T-helper 17 cell (primary cell): ENCODE data around the gene SH3RF3. TPM values are rescaled to one million over a fixed set of nuclear protein-coding genes. Genes with fewer than 3 reads are reported as not detected.

ENCODE experiments used
- ATAC-seq: fragments of 150-1000 bp; cut with Tn5 transposase; 2 replicates; pipeline ENCODE4 v1.10.0; 2021; ENCODE audit warnings: mild to moderate bottlenecking, moderate library complexity
- DNase-seq, 3 donors: peaks; one replicate each; pipeline versions ENCODE4 v3.0.0 to v3.0.0-alpha.2; 2020 to 2021
- H3K9me3 ChIP-seq: one replicate; pipeline ENCODE4 v1.7.0; 2013; ENCODE audit warnings: low read length, mild to moderate bottlenecking; ENCODE audit not compliant: control insufficient read depth, poor library complexity, severe bottlenecking
- H3K27ac Mint-ChIP-seq: one replicate; pipeline ENCODE4 v1.8.0; 2022; ENCODE audit warnings: mild to moderate bottlenecking, moderate library complexity, mixed read lengths
- H3K27me3 Mint-ChIP-seq: one replicate; pipeline ENCODE4 v1.8.0; 2022; ENCODE audit warnings: mixed read lengths
- H3K36me3 Mint-ChIP-seq: one replicate; pipeline ENCODE4 v1.8.0; 2022; ENCODE audit warnings: low read depth, mixed read lengths
- H3K4me1 Mint-ChIP-seq: one replicate; pipeline ENCODE4 v1.8.0; 2022; ENCODE audit warnings: mild to moderate bottlenecking, mixed read lengths
- H3K4me3 Mint-ChIP-seq: one replicate; pipeline ENCODE4 v1.8.0; 2022; ENCODE audit warnings: mild to moderate bottlenecking, moderate library complexity, mixed read lengths
- total RNA-seq, 4 donors: library from RNA in 2 of 4; stranded (reverse) in 2 of 4; gene quantifications; one replicate each; pipeline ENCODE4 v1.2.3 and lab custom pipeline; 2022 to 2026

SH3RF3 gene
- total RNA-seq, 2 donors from 2014 or later: 0.16 to 0.27 TPM

DNA sequence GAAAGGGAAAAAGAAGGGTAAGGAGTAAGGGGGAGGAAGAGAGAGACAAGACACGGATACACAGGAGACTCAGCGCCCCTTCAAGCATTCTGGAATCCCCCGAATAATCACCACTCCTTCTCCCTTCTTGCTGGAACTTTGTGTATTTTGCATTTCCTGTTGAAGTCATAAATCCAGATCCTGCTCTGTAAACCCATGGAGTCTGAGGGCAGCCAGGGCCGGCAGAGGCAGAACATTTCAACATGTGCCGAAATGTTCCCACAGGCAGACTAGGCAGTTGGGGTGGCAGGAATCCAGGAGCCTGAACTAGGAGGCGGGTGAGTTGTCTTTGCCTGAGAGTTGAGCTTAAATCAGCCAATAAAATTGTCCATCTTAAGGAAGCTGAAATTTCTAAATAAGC, 193.1 kb downstream of the SH3RF3 start:
- Mint-ChIP-seq H3K27ac (no peak overlapping the region), H3K4me1 (peaks cover 12% of the 10 kb centered on the region), H3K36me3 (peaks cover 2% of the 10 kb centered on the region), H3K27me3 (peaks cover 44% of the 10 kb centered on the region), H3K4me3 (no peak overlapping the region)
- DNase-seq: no peak
- no peaks in the 10 kb centered on the region for H3K9me3 ChIP-seq
- no peak for ATAC-seq

DNA sequence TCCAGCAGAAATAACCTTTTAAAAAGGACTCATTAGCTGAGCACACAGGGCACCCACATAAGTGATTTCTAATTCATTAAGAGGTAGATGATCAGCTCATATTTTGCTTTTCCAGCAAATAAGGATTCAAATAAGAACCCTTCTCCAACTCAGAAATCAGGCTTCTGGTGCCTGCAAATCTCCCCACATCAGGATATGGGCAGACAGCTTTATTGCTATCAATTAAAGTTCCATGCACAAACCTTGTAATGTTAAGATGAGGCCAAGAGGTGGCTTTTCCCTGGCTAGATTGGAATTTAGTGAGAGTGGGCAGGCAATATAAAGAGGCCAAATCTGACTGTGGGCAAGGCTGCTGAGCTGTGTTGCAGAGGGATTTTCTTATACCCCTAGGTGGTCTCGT, 193.6 kb downstream of the SH3RF3 start:
- Mint-ChIP-seq H3K27ac (no peak overlapping the region), H3K27me3 (peaks cover 40% of the 10 kb centered on the region), H3K4me1 (peaks cover 12% of the 10 kb centered on the region), H3K4me3 (no peak overlapping the region), H3K36me3 (peaks cover 2% of the 10 kb centered on the region)
- DNase-seq (no peak), ATAC-seq (no peak)
- H3K9me3 ChIP-seq: no peaks in the 10 kb centered on the region

DNA sequence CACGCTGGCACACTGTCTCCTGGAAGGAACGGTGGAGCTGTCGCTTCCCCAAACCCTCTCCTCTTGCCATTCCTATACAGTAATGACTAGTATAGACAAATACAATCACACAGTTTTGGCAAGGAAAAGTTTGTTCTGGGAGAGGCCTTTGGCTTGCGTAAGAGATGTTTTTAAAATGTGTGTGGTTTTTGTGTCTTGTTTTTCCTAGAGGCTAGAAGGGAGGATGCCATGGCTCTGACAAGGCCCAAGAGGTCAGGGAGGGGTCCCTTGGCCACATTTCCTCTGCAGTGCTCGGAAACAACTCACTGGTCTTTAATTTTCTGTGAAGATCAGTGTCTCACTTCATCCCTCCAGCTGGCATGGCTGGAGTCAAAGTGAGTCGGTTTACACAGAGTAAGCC, 195.9 kb downstream of the SH3RF3 start:
- no peak overlapping the region for H3K4me3 Mint-ChIP-seq
- ATAC-seq (no peak), DNase-seq (no peak)
- no peaks in the 10 kb centered on the region for H3K9me3 ChIP-seq
- H3K36me3 Mint-ChIP-seq: peaks cover 2% of the 10 kb centered on the region
- no peak overlapping the region for H3K27ac Mint-ChIP-seq
- H3K27me3 Mint-ChIP-seq: peaks cover 25% of the 10 kb centered on the region
- peaks cover 6% of the 10 kb centered on the region for H3K4me1 Mint-ChIP-seq

DNA sequence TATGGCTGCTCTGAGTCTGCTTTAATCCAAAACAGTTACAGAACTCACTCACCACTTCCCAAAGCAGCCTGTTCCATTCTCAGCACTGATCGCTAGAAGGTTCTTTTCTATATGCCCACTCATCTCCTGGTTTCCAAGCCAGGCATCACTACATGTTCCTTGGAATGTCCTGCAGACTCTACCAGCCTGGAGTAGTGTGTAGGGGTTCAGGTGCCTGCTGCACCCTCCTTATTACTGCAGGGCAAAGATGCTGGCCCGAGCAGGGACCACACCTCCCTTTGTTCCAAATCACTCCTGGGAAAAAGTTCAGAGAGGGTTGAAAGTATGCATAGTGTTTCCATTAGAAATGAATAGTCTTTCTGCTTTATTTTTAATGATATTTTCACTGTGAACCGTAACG, 196.6 kb downstream of the SH3RF3 start:
- no peak overlapping the region for H3K4me3 Mint-ChIP-seq
- no peaks in the 10 kb centered on the region for H3K9me3 ChIP-seq
- H3K4me1 Mint-ChIP-seq: peaks cover 3% of the 10 kb centered on the region
- ATAC-seq: no peak
- DNase-seq: no peak
- peaks cover 22% of the 10 kb centered on the region for H3K27me3 Mint-ChIP-seq
- no peak overlapping the region for H3K27ac Mint-ChIP-seq
- peaks cover 2% of the 10 kb centered on the region for H3K36me3 Mint-ChIP-seq

DNA sequence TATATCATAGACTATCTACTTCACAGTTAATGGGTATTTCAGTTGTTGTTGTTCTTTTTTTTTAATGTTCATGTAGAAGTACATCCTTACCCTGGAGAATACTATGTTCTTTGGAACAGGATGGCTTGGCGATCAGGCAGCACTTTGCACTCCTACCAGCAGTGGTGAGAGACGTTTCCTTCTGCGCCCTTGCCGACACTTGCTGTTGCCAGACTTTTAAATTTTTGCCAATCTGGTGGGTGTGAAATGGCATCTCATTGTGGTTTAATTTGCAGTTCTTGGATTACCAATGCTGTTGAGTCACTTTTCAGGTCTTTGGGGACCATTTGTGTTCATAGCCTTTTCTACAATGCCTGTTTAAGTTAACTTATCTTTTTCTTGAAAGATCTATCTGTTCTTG, 197.3 kb downstream of the SH3RF3 start:
- no peak for ATAC-seq
- H3K9me3 ChIP-seq: no peaks in the 10 kb centered on the region
- H3K36me3 Mint-ChIP-seq: peaks cover 2% of the 10 kb centered on the region
- peaks cover 3% of the 10 kb centered on the region for H3K4me1 Mint-ChIP-seq
- H3K4me3 Mint-ChIP-seq: no peak overlapping the region
- no peak for DNase-seq
- peaks cover 23% of the 10 kb centered on the region for H3K27me3 Mint-ChIP-seq
- H3K27ac Mint-ChIP-seq: no peak overlapping the region

DNA sequence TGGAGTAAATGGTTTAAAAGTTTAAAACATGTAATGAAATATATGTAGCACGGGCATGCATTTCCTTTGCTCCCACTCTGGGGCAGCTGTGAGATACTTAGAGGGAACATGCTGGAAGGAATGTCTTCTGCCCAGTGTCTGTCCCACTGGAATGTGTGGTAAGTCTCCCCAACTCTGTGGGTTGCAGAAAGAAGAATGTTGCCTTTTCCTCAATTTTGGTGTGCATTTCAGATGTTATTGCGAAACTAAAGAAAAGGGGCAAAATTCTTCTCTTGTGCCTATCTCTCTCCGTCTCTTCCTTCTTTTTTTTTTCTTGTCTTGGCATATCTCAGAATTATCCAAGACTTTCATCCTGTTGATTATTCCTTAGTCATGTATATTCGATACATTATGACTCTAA, 201.1 kb downstream of the SH3RF3 start:
- Mint-ChIP-seq H3K4me3 (no peak overlapping the region), H3K4me1 (peaks cover 11% of the 10 kb centered on the region), H3K27ac (no peak overlapping the region), H3K36me3 (peaks cover 2% of the 10 kb centered on the region), H3K27me3 (peaks cover 26% of the 10 kb centered on the region)
- H3K9me3 ChIP-seq: no peaks in the 10 kb centered on the region
- DNase-seq: no peak
- ATAC-seq: no peak

DNA sequence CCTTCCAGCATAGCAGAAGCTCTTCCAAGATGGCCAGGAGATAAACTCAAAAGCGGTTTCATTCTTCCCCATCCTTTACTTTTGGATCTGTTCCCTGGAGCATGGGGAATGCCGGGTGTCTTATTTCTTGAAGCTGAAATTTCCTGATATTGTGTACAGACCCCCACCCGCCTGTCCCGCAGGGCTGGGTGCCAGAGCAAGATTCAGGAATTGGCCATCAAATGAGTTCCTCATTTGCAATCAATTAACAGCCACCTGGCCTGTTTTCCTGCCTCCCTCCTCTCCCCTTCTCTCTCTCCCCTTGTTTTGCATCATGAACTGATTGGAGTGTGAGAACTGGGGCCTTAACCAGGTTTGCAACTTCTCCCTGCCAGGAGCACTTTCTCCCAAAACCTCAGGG, 202.1 kb downstream of the SH3RF3 start:
- H3K9me3 ChIP-seq: no peaks in the 10 kb centered on the region
- ATAC-seq: no peak
- no peak overlapping the region for H3K4me3 Mint-ChIP-seq
- H3K27ac Mint-ChIP-seq: no peak overlapping the region
- peaks cover 33% of the 10 kb centered on the region for H3K27me3 Mint-ChIP-seq
- no peak for DNase-seq
- H3K36me3 Mint-ChIP-seq: peaks cover 2% of the 10 kb centered on the region
- peaks cover 19% of the 10 kb centered on the region for H3K4me1 Mint-ChIP-seq

DNA sequence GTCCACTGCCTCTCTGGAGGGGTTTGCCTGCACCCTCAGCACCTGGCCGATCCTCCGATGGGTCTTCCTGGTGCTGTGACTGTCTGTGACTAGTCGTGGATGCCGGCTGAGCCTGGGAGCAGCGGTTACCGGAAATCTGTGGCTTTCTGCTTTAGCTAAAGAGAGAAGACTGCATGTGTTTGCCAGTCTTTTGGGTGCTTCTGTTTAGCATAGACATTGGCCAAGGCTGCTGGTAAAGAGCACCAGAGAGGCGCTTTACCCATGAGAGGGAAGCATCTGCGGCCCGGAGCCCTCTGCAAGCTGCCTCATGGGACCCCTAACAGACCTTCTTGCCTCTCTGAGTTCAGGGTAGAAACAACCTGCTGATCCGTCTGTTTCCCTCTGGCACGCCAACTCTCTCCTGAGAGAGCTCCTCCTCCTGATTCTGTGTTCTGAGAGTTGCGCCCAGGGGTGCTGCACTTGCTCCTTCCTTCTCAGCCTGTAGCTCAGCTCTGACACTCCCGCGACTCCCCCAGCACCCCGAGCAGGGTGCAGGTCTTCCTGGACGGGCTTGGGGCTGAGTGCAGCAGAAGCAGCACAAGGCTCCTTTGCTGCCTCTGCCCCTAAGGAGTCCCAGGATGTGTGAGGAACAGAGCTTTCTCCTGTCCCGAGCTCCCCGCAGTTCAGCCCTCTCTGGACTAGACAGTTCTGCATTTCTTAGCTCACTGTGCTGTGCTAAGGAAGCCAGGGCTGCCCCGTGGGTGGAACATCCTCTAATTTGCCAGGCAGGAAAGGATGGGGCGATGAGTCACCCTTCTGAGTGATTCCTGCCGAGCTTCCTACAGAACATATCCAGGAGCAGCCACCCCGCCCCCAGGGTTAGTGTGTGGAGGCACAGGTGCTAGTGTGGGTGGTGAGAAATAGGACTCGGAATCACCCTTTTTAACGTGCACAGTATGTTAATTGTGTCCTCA, 203.2 kb downstream of the SH3RF3 start:
- Mint-ChIP-seq H3K36me3 (peaks cover 2% of the 10 kb centered on the region), H3K27ac (peak overlapping the region; percentile 24), H3K4me1 (peaks cover 21% of the 10 kb centered on the region), H3K27me3 (peaks cover 43% of the 10 kb centered on the region), H3K4me3 (peak overlapping the region; percentile 90)
- peak; percentile 61 for ATAC-seq
- DNase-seq: no peak
- no peaks in the 10 kb centered on the region for H3K9me3 ChIP-seq

DNA sequence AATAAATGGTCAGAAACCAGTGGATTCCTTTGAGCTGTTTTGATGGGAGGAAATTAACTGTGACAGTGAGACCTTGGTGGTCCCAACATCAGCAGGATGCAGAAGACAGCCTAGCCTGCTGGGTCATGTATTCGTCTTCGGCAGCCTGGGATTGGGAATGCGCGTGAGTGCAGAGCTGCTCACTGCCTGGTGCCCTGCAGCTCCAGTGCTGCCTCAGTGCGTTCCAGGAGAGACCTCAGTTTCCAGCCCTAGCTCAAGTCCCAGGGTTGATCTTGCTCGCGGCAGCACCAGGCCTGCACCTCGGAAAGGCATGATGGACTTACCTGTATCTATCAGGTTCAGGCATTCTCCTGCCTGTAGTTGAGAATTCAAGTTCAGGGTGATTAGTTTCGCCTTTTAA, 203.9 kb downstream of the SH3RF3 start:
- peaks cover 21% of the 10 kb centered on the region for H3K4me1 Mint-ChIP-seq
- no peak for DNase-seq
- peak overlapping the region; percentile 41 for H3K4me3 Mint-ChIP-seq
- ATAC-seq: no peak
- peaks cover 47% of the 10 kb centered on the region for H3K27me3 Mint-ChIP-seq
- peaks cover 2% of the 10 kb centered on the region for H3K36me3 Mint-ChIP-seq
- H3K9me3 ChIP-seq: no peaks in the 10 kb centered on the region
- peak overlapping the region; percentile 24 for H3K27ac Mint-ChIP-seq

DNA sequence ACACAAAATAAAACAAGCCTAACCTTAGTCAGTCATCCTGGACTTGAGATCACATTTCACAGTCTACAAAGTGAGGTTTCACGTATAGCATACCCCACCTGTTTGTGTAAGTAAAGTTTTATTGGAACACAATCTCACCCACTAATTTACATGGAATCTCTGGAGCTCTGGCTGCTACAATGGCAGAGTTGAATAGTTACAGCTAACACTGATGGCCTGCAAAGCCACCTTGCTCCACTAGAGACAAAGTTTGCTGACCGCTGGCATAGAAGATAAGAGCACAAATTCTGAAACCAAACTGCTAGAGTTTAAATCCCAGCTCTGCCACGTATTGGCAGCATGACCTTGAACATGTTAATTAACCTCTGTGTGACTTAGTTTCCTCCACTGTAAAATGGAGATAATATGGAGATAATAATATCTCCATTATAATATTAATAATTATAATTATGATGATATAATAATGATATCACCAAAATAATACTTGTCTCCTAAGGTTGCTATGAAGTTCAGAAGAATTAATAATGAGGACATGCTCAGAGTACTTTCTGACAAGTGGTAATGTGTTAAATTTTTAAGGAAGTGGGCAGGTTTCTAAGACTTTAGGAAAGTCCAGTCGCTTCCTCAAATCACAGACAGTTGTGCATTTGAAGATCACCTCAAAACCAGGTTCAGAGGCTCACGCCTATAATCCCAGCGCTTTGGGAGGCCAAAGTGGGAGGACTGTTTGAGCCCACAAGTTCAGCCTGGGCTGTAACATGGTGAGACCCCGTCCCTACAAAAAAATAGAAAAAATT, 204.6 kb downstream of the SH3RF3 start:
- ATAC-seq (no peak), DNase-seq (no peak)
- H3K27ac Mint-ChIP-seq: no peak overlapping the region
- no peak overlapping the region for H3K4me3 Mint-ChIP-seq
- H3K27me3 Mint-ChIP-seq: peaks cover 54% of the 10 kb centered on the region
- H3K4me1 Mint-ChIP-seq: peaks cover 21% of the 10 kb centered on the region
- peaks cover 2% of the 10 kb centered on the region for H3K36me3 Mint-ChIP-seq
- no peaks in the 10 kb centered on the region for H3K9me3 ChIP-seq

DNA sequence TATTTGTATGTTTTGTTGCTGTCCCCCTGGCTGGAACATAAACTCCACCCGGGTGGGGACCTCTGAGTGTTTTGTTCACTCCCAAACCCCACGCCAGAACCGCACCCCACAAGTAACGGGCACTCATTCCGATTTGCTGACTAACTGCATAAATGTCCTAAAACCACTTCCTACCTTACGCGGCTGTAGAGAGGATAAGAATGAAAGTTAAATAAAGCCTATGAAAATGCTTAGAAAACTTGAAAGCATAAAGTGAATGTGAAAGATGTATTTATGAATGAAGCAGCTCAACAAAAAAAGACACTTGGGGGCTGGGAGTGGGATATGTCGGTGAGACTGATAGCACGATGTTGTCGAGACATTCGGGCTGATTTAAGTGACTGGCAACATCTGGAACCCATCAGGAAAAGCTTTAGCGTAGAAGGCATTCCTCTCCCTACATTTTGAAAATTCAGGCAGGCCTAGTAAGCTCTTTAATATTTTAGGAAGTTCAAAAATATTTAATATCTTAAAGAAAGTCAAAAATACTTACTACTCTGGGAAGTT, 206.7 kb downstream of the SH3RF3 start:
- H3K27ac Mint-ChIP-seq: peak overlapping the region; percentile 3
- no peaks in the 10 kb centered on the region for H3K9me3 ChIP-seq
- DNase-seq: no peak
- peak overlapping the region; percentile 77 for H3K4me3 Mint-ChIP-seq
- ATAC-seq: no peak
- H3K36me3 Mint-ChIP-seq: peaks cover 2% of the 10 kb centered on the region
- peaks cover 18% of the 10 kb centered on the region for H3K4me1 Mint-ChIP-seq
- peaks cover 44% of the 10 kb centered on the region for H3K27me3 Mint-ChIP-seq

DNA sequence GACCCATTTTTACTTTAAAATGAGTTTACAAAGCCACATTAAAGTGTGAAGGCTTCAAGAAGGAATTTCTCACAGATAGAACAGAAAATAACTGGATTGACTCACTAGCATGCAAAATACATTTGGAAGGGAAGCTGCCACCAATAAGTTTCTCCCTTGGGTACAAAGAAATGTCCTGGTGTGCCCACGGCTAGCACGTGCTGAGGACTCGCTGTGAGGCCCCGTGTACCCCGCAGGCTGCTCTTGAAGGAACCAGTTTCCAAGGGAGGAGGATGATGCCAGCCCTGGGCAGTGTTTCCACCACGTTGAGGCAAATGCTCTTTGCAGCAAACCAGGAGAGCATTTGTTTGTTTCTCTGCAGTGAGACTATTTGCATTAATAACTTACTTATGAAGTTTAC, 207.3 kb downstream of the SH3RF3 start:
- no peaks in the 10 kb centered on the region for H3K9me3 ChIP-seq
- peaks cover 2% of the 10 kb centered on the region for H3K36me3 Mint-ChIP-seq
- no peak overlapping the region for H3K4me3 Mint-ChIP-seq
- H3K4me1 Mint-ChIP-seq: peaks cover 18% of the 10 kb centered on the region
- no peak overlapping the region for H3K27ac Mint-ChIP-seq
- ATAC-seq (no peak), DNase-seq (no peak)
- peaks cover 44% of the 10 kb centered on the region for H3K27me3 Mint-ChIP-seq

DNA sequence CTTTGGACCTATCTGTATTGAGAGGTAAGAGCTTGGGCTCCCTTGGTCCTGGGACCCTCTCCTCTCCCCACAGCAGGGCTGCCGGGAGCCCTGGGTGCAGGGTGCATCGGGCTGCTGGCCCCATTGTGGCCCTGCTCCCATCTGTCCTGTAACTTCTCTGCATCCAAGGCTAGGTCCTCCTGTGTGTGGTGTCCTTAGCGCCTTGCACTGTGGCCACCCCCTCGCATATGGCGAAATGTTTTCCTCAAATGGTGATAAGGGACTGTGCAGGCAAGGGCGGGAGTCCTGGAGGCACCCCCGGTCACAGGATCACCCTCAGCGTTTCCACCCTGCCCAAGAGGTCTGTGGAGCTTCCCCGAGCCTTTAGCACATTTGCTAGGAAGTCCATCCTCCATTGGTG, 208.2 kb downstream of the SH3RF3 start:
- H3K4me3 Mint-ChIP-seq: no peak overlapping the region
- no peak for DNase-seq
- no peaks in the 10 kb centered on the region for H3K9me3 ChIP-seq
- H3K27me3 Mint-ChIP-seq: peaks cover 42% of the 10 kb centered on the region
- peaks cover 16% of the 10 kb centered on the region for H3K4me1 Mint-ChIP-seq
- ATAC-seq: no peak
- peaks cover 2% of the 10 kb centered on the region for H3K36me3 Mint-ChIP-seq
- no peak overlapping the region for H3K27ac Mint-ChIP-seq
